GM19372 (cell line): ENCODE results near the gene GAD2.

ENCODE experiments used
- ATAC-seq: cut with Tn5 transposase; IDR thresholded peaks from one replicate; pipeline ENCODE4 v1.9.1; 2021; ENCODE audit warnings: mild to moderate bottlenecking, low read depth, moderate library complexity; ENCODE audit not compliant: unreplicated experiment

The GAD2 gene

GRCh38 chr10:26221541-26221940 is 5.0 kb downstream of the GAD2 start:
- ATAC-seq, result no peak

- no peak for ATAC-seq
Measured at GRCh38 chr10:26222563-26222962, 6.0 kb downstream of the GAD2 start.

GRCh38 chr10:26225322-26225721 is 8.7 kb downstream of the GAD2 start:
- no peak for ATAC-seq

- ATAC-seq, result no peak
Measured at GRCh38 chr10:26227786-26228185, 11.2 kb downstream of the GAD2 start.

GRCh38 chr10:26232174-26232573 is 15.6 kb downstream of the GAD2 start:
- no peak for ATAC-seq

GRCh38 chr10:26235761-26236160 is 19.2 kb downstream of the GAD2 start:
- ATAC-seq, result no peak

GRCh38 chr10:26238378-26238777 is 21.8 kb downstream of the GAD2 start:
- ATAC-seq, result no peak

- no peak for ATAC-seq
Measured at GRCh38 chr10:26242706-26243350, 26.3 kb downstream of the GAD2 start.

GRCh38 chr10:26243351-26243720 is 26.8 kb downstream of the GAD2 start:
- ATAC-seq, result no peak

- ATAC-seq, result no peak
Measured at GRCh38 chr10:26249681-26250080, 33.1 kb downstream of the GAD2 start.

GRCh38 chr10:26251925-26252324 is 35.4 kb downstream of the GAD2 start:
- ATAC-seq, result no peak

GRCh38 chr10:26254616-26255015 is 38.0 kb downstream of the GAD2 start:
- no peak for ATAC-seq

- no peak for ATAC-seq
Measured at GRCh38 chr10:26259341-26259740, 42.8 kb downstream of the GAD2 start.

GRCh38 chr10:26269754-26270153 is 53.2 kb downstream of the GAD2 start:
- no peak for ATAC-seq

- ATAC-seq, result no peak
Measured at GRCh38 chr10:26274391-26274790, 57.8 kb downstream of the GAD2 start.

GRCh38 chr10:26278295-26278694 is 61.7 kb downstream of the GAD2 start:
- no peak for ATAC-seq

GRCh38 chr10:26290236-26290635 is 73.7 kb downstream of the GAD2 start:
- ATAC-seq, result no peak

GRCh38 chr10:26291721-26292480 is 75.3 kb downstream of the GAD2 start:
- no peak for ATAC-seq

- ATAC-seq, result no peak
Measured at GRCh38 chr10:26296360-26296759, 79.8 kb downstream of the GAD2 start.

- no peak for ATAC-seq
Measured at GRCh38 chr10:26300001-26300400, 83.4 kb downstream of the GAD2 start.

- no peak for ATAC-seq
Measured at GRCh38 chr10:26303366-26303765, 86.8 kb downstream of the GAD2 start.

GRCh38 chr10:26310361-26310760 is 93.8 kb downstream of the GAD2 start:
- ATAC-seq, result no peak
